AG08395 (cell line): ENCODE measurements around the gene KLHL26.

Experiments used
- DNase-seq: peaks from one replicate; pipeline ENCODE4 v3.0.0; 2012; ENCODE audit warnings: mixed read lengths, low spot score

Gene KLHL26

GRCh38 chr19:18683958-18684641 lies 47.3 kb downstream of the KLHL26 start:
- no peak for DNase-seq

GRCh38 chr19:18684642-18684993 lies 47.8 kb downstream of the KLHL26 start:
- DNase-seq = no peak

GRCh38 chr19:18685597-18686190 lies 48.9 kb downstream of the KLHL26 start:
- DNase-seq = no peak

- no peak for DNase-seq
Observed at GRCh38 chr19:18687740-18688465, 51.1 kb downstream of the KLHL26 start.

GRCh38 chr19:18696023-18696422 lies 59.2 kb downstream of the KLHL26 start:
- DNase-seq = no peak

GRCh38 chr19:18697680-18698079 lies 60.9 kb downstream of the KLHL26 start:
- no peak for DNase-seq

GRCh38 chr19:18698321-18699167 lies 61.7 kb downstream of the KLHL26 start:
- no peak for DNase-seq

GRCh38 chr19:18699403-18700054 lies 62.7 kb downstream of the KLHL26 start:
- no peak for DNase-seq

- DNase-seq = peak; percentile 92
Observed at GRCh38 chr19:18700501-18701249, 63.8 kb downstream of the KLHL26 start.

GRCh38 chr19:18701250-18701608 lies 64.4 kb downstream of the KLHL26 start:
- no peak for DNase-seq

- DNase-seq = no peak
Observed at GRCh38 chr19:18704054-18704453, 67.2 kb downstream of the KLHL26 start.

- DNase-seq = no peak
Observed at GRCh38 chr19:18704971-18705370, 68.1 kb downstream of the KLHL26 start.

GRCh38 chr19:18708452-18709231 lies 71.8 kb downstream of the KLHL26 start:
- DNase-seq = no peak

GRCh38 chr19:18709546-18709945 lies 72.7 kb downstream of the KLHL26 start:
- DNase-seq = no peak

- no peak for DNase-seq
Observed at GRCh38 chr19:18710186-18710585, 73.4 kb downstream of the KLHL26 start.

GRCh38 chr19:18710996-18711751 lies 74.3 kb downstream of the KLHL26 start:
- DNase-seq = no peak

- no peak for DNase-seq
Observed at GRCh38 chr19:18711893-18712292, 75.1 kb downstream of the KLHL26 start.

- DNase-seq = no peak
Observed at GRCh38 chr19:18712981-18713380, 76.2 kb downstream of the KLHL26 start.

GRCh38 chr19:18713550-18714117 lies 76.8 kb downstream of the KLHL26 start:
- no peak for DNase-seq
